Measurements from ENCODE around the gene ITPK1. TPM values are rescaled to one million over a fixed set of nuclear protein-coding genes. Genes with fewer than 3 reads are reported as not detected.

ITPK1 gene
- total RNA-seq, 2 experiments from 2014 or later: 17.8 to 34.7 TPM

GRCh38 chr14:93121030-93121834, 5.5 kb upstream of the ITPK1 start:
- no peaks in the 10 kb centered on the region for H3K36me3 ChIP-seq (ENCODE audit: insufficient read depth, low read length)
- H3K9me2 ChIP-seq (ENCODE audit: insufficient read depth, low read length): no peaks in the 10 kb centered on the region
- ChIA-PET POLR2A (no interaction called here), CTCF (ENCODE audit: unreplicated experiment) (interaction anchor here (0.6 to 1.0 kb wide), 2 partner anchors 9 to 967 kb away, joined by 3 to 6 read pairs; no protein-coding TSS in a partner anchor)
- intact Hi-C loops (cut with micrococcal nuclease; ENCODE audit: unreplicated experiment): no loop called here
- no peaks in the 10 kb centered on the region for H3K9me3 ChIP-seq (ENCODE audit: low read length)
- no peak for DNase-seq (ENCODE audit: low spot score)
- H3K27ac ChIP-seq (ENCODE audit: low read depth, low read length, poor library complexity, severe bottlenecking): no peak overlapping the region
- H4K20me1 ChIP-seq (ENCODE audit: insufficient read depth, low read length): no peaks in the 10 kb centered on the region
- H3K4me3 ChIP-seq (ENCODE audit: low read depth, low read length, poor library complexity, severe bottlenecking): no peak overlapping the region
- no peaks in the 10 kb centered on the region for H3K79me2 ChIP-seq (ENCODE audit: insufficient read depth, low read depth, low read length)
- no TSS peak for BruUV-seq (replicated peaks)
- no peak overlapping the region for H2AFZ ChIP-seq (ENCODE audit: low read length)
- no peak overlapping the region for H3K4me2 ChIP-seq (ENCODE audit: low read length)
- TF ChIP-seq CTCF (conservative IDR thresholded peaks at IDR 0.05; ENCODE audit: low read length): no peak
- no peak for TF ChIP-seq EZH2phosphoT487 (IDR thresholded peaks at IDR 0.05; ENCODE audit: borderline replicate concordance, low read depth, low read length)
- peaks cover 6% of the 10 kb centered on the region for H3K4me1 ChIP-seq (ENCODE audit: insufficient read depth, low read length, poor library complexity, severe bottlenecking)

- CTCF ChIA-PET (ENCODE audit: unreplicated experiment): interaction anchor here (0.6 to 1.0 kb wide), 2 partner anchors 10 to 968 kb away, joined by 3 to 6 read pairs; no protein-coding TSS in a partner anchor
These were observed 4.8 kb upstream of the ITPK1 start for GRCh38 chr14:93120517-93120916.

More at GRCh38 chr14:93120517-93120916, 4.8 kb upstream of the ITPK1 start:
- no TSS peak for BruUV-seq (replicated peaks)
- no peak for DNase-seq (ENCODE audit: low spot score)
- POLR2A ChIA-PET: no interaction called here
- H3K9me3 ChIP-seq (ENCODE audit: low read length): no peaks in the 10 kb centered on the region
- H3K4me2 ChIP-seq (ENCODE audit: low read length): no peak overlapping the region
- H4K20me1 ChIP-seq (ENCODE audit: insufficient read depth, low read length): no peaks in the 10 kb centered on the region
- TF ChIP-seq EZH2phosphoT487 (IDR thresholded peaks at IDR 0.05; ENCODE audit: borderline replicate concordance, low read depth, low read length) (no peak), CTCF (conservative IDR thresholded peaks at IDR 0.05; ENCODE audit: low read length) (no peak)
- no peak overlapping the region for H2AFZ ChIP-seq (ENCODE audit: low read length)
- H3K4me1 ChIP-seq (ENCODE audit: insufficient read depth, low read length, poor library complexity, severe bottlenecking): peaks cover 9% of the 10 kb centered on the region
- H3K4me3 ChIP-seq (ENCODE audit: low read depth, low read length, poor library complexity, severe bottlenecking): no peak overlapping the region
- no peaks in the 10 kb centered on the region for H3K79me2 ChIP-seq (ENCODE audit: insufficient read depth, low read depth, low read length)
- no peaks in the 10 kb centered on the region for H3K9me2 ChIP-seq (ENCODE audit: insufficient read depth, low read length)
- no peaks in the 10 kb centered on the region for H3K36me3 ChIP-seq (ENCODE audit: insufficient read depth, low read length)
- no peak overlapping the region for H3K27ac ChIP-seq (ENCODE audit: low read depth, low read length, poor library complexity, severe bottlenecking)
- intact Hi-C loops (cut with micrococcal nuclease; ENCODE audit: unreplicated experiment): no loop called here

Data from OCI-LY7 (cell line).